ENCODE measurements around the gene DGKI.

The DGKI gene

GRCh38 chr7:137547485-137547884 is 299.3 kb downstream of the DGKI start:
- no peak for DNase-seq (ENCODE audit: low read depth in 1 of 2, low spot score in 1 of 2)

- no peak for DNase-seq (ENCODE audit: low read depth in 1 of 2, low spot score in 1 of 2)
Measured at GRCh38 chr7:137546671-137547070, 300.1 kb downstream of the DGKI start.

GRCh38 chr7:137546009-137546408 is 300.8 kb downstream of the DGKI start:
- DNase-seq (ENCODE audit: low read depth in 1 of 2, low spot score in 1 of 2): no peak

DNA sequence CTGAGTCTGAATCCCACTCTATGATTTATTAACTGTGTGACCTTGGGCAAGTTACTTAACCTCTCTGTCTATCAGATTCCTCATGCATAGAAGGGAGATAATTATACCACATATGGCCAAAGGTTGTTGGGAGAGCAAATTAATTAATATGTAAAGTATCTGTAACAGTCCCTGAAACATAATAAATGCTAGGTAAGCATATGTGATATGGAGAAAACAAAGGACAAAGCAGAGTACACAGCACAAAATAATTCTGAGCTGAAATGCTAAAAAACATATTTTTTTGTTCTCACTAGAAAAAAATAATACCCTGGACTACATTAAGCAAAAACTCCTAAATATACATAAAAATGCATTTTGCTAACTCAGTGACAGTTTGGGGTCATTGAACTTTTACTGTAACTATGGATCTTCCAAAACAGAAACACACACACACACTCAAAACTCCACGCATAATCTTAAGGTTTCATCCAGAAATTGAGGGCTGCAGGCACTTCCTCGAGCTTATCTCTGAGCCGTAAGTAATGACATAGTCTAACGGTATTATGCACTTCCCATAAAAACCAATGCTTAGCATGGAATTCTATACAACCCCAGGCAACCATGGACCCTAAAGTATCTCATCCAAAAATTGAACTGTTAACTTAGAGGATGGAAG is 301.6 kb downstream of the DGKI start:
- DNase-seq (ENCODE audit: low read depth in 1 of 2, low spot score in 1 of 2): no peak

DNA sequence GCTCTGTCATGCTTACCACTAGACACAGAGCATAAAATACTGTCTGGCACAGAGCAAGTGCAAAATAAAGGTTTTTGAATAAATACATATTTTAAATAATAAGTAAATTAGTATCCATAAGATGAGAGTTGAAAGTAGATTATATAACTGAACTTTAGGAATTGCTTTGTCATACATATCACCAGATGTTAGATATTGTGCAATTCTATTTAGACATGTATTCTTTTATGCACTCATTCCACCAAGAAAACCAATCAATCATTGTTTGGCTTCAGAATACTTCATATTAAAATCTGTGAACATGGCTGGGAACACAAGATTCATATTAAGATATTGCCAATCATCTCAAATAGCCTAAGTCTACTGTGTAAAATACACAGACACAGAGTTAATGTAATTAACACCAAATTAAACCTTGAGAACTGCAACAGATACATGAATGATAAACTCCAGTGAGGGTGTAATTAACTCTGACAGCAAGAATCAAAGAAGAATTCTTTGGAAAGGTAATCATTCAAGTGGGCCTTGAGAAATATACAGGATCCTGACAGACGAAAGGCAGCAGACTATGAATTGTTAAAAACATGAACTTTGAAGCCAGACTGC is 302.2 kb downstream of the DGKI start:
- no peak for DNase-seq (ENCODE audit: low read depth in 1 of 2, low spot score in 1 of 2)

DNA sequence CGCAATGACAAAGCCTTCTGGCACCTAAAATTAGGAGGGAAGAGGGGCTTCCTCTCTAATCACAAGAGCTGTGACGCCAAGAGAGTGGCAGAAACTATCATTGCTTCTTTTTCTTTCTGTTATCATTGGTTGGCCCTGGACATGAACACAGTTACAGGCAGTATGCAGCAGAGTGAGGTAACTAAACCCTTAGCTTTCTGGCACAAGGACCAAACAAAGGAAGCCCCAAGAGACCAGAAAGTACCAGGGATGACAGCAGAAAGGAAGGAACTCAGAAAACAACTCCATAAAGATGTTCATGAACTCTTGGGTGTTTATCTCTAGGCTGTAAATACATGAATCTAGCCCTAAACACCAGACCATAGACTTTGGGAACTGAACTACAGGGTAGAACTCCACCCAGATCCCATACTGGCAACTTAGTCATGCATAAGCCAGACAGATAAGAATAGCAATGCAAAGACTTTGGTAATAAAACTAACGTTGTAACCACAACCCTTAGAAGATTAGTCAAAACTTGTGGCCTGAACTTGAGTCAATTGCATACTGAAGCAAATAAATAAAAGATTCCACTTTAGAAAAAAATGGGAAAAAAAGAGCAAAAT is 307.6 kb downstream of the DGKI start:
- no peak for DNase-seq (ENCODE audit: low read depth in 1 of 2, low spot score in 1 of 2)

- no peak for DNase-seq (ENCODE audit: low read depth in 1 of 2, low spot score in 1 of 2)
Measured at GRCh38 chr7:137538361-137538762, 308.4 kb downstream of the DGKI start.

DNA sequence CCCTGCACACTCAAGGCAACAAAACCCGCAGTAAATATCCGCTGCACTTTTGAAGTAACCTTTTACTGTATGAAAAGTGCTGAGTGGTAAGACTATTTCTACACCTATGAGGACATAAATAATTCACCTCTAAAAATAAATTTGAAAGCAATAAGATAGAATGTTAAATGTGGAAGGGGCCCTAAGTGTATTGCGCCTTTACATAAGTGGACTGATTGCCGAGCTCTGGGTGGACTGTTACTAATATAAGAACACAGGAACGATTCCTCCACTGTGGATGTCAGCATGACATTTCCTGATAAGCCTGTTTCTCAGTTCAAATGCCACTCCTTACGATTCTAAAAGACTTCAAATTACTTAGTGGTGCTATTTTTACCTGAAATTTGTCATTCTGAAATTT is 311.2 kb downstream of the DGKI start:
- DNase-seq (ENCODE audit: low read depth in 1 of 2, low spot score in 1 of 2): no peak

- DNase-seq (ENCODE audit: low read depth in 1 of 2, low spot score in 1 of 2): no peak
Measured at GRCh38 chr7:137531671-137532070, 315.1 kb downstream of the DGKI start.

- DNase-seq (ENCODE audit: low read depth in 1 of 2, low spot score in 1 of 2): no peak
Measured at GRCh38 chr7:137527634-137528033, 319.1 kb downstream of the DGKI start.

DNA sequence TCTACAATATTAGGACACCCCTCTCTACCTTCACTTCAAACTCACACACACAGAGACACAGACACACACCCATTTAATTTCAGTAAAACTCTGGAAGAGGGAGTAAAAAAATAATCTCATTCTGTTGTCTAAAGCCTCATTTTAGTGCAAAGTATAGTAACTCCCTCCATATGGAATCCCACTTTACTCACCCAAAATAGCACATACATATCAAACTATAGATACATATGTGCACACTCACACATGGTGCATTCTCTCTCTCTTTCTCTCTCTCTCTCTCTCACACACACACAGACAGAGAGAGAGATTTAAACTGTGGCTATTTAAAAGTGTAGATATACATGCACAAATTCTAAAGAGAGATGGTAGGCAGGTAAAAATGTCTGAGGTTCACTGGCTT is 323.6 kb downstream of the DGKI start:
- DNase-seq (ENCODE audit: low read depth in 1 of 2, low spot score in 1 of 2): no peak

GRCh38 chr7:137521451-137521850 is 325.3 kb downstream of the DGKI start:
- DNase-seq (ENCODE audit: low read depth in 1 of 2, low spot score in 1 of 2): no peak

DNA sequence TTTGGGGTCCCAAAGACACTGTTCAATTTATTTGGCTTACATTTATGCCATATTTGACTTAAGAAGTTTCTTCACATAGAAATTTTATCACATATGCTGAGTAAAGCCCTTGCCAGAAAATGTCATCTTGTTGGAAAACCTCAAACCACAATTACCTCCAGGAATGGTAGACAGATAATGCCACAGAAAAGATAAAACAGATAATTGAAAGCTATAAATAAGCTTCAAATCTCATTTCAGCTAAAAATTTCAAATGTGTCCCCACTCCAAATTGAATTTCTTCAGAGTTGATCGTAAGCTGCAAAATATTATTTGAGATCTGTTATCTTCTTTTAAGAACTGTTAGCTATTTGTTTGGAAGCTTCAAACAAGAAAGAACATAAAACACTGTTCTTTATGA is 326.8 kb downstream of the DGKI start:
- DNase-seq (ENCODE audit: low read depth in 1 of 2, low spot score in 1 of 2): no peak

- DNase-seq (ENCODE audit: low read depth in 1 of 2, low spot score in 1 of 2): no peak
Measured at GRCh38 chr7:137519181-137519691, 327.5 kb downstream of the DGKI start.

DNA sequence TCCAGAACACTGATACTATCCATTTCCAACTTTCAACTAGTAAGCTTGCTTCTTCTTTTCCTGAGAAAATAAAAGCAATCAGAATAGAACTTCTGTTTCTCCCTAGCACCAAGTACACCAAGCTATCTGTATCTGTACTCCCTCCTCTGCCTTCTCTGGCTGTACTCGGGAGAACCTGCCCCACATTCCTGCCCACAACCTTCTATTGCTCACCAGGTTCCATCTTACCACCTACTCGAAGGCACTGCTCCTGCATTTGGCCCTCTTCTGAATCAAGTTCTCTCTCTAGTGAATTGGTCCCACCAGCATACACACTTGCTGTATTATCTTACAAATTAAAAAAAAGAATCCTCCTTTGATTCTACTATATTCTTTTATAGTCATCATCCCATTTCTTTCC is 333.7 kb downstream of the DGKI start:
- no peak for DNase-seq (ENCODE audit: low read depth in 1 of 2, low spot score in 1 of 2)

- DNase-seq (ENCODE audit: low read depth in 1 of 2, low spot score in 1 of 2): no peak
Measured at GRCh38 chr7:137507096-137507495, 339.7 kb downstream of the DGKI start.

- DNase-seq (ENCODE audit: low read depth in 1 of 2, low spot score in 1 of 2): no peak
Measured at GRCh38 chr7:137506031-137506430, 340.7 kb downstream of the DGKI start.

GRCh38 chr7:137501562-137501961 is 345.2 kb downstream of the DGKI start:
- no peak for DNase-seq (ENCODE audit: low read depth in 1 of 2, low spot score in 1 of 2)

DNA sequence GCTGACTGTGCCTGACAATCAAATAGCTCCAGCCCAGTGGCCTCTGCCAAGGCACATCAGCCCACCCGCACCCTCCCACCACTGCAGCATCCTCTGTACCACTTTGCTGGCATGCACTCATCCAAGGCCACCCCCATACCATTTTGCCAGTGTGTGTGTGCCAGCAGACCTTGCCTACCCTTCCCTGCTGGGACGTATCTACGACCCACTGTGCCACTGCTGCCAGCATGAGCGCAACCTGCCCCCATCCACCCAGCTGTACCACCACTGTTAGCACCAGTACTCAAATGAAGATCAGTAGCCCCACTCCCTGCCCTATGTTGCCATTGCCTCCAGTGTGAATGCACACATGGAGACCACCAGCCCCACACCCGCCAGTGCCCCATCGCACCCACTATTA is 353.9 kb downstream of the DGKI start:
- no peak for DNase-seq (ENCODE audit: low read depth in 1 of 2, low spot score in 1 of 2)

- DNase-seq (ENCODE audit: low read depth in 1 of 2, low spot score in 1 of 2): no peak
Measured at GRCh38 chr7:137489880-137490279, 356.9 kb downstream of the DGKI start.

- DNase-seq (ENCODE audit: low read depth in 1 of 2, low spot score in 1 of 2): no peak
Measured at GRCh38 chr7:137488038-137488437, 358.7 kb downstream of the DGKI start.

GRCh38 chr7:137485818-137486217 is 361.0 kb downstream of the DGKI start:
- DNase-seq (ENCODE audit: low read depth in 1 of 2, low spot score in 1 of 2): no peak

- no peak for DNase-seq (ENCODE audit: low read depth in 1 of 2, low spot score in 1 of 2)
Measured at GRCh38 chr7:137484326-137484725, 362.4 kb downstream of the DGKI start.

All from stimulated activated CD4-positive, alpha-beta T cell treated with anti-CD3 and anti-CD28 coated beads, Interleukin-15, amount 100 ng/mL, for 1 hour (primary cell).